NOMO-1 treated with DMSO at 0.1 percent for 48 hours (cell line): ENCODE data around the gene KLHL5.

Source experiments
- DNase-seq: peaks from one replicate; lab custom pipeline; 2025; ENCODE audit not compliant: unreplicated experiment; lab: John Stamatoyannopoulos, UW

KLHL5 gene

GRCh38 chr4:39043058-39043860 lies 18.8 kb upstream of the KLHL5 start:
- peak; percentile 17 for DNase-seq

GRCh38 chr4:39043861-39044363 lies 18.1 kb upstream of the KLHL5 start:
- DNase-seq, result peak; percentile 32

- DNase-seq, result peak; percentile 84
Measured at GRCh38 chr4:39044364-39044955, 17.6 kb upstream of the KLHL5 start.

GRCh38 chr4:39044956-39045826 lies 16.8 kb upstream of the KLHL5 start:
- DNase-seq, result peak; percentile 45

- DNase-seq, result peak; percentile 45
Measured at GRCh38 chr4:39045827-39046221, 16.2 kb upstream of the KLHL5 start.

GRCh38 chr4:39046249-39046648 lies 15.8 kb upstream of the KLHL5 start:
- peak; percentile 41 for DNase-seq

- DNase-seq, result no peak
Measured at GRCh38 chr4:39047681-39048080, 14.4 kb upstream of the KLHL5 start.

- no peak for DNase-seq
Measured at GRCh38 chr4:39048311-39048710, 13.7 kb upstream of the KLHL5 start.

- no peak for DNase-seq
Measured at GRCh38 chr4:39050590-39050989, 11.4 kb upstream of the KLHL5 start.

GRCh38 chr4:39051492-39051891 lies 10.5 kb upstream of the KLHL5 start:
- DNase-seq, result no peak

GRCh38 chr4:39053983-39054382 lies 8.0 kb upstream of the KLHL5 start:
- no peak for DNase-seq

- DNase-seq, result no peak
Measured at GRCh38 chr4:39054497-39054896, 7.5 kb upstream of the KLHL5 start.

GRCh38 chr4:39056023-39056422 lies 6.0 kb upstream of the KLHL5 start:
- no peak for DNase-seq

GRCh38 chr4:39061457-39061856 lies 575 bp upstream of the KLHL5 start:
- DNase-seq, result no peak

GRCh38 chr4:39062770-39063097 lies 702 bp downstream of the KLHL5 start:
- no peak for DNase-seq

GRCh38 chr4:39063430-39063829 lies 1.4 kb downstream of the KLHL5 start:
- DNase-seq, result no peak

- no peak for DNase-seq
Measured at GRCh38 chr4:39066371-39066770, 4.3 kb downstream of the KLHL5 start.

- no peak for DNase-seq
Measured at GRCh38 chr4:39067031-39067430, 5.0 kb downstream of the KLHL5 start.

GRCh38 chr4:39067451-39067850 lies 5.4 kb downstream of the KLHL5 start:
- no peak for DNase-seq

- no peak for DNase-seq
Measured at GRCh38 chr4:39068907-39069306, 6.9 kb downstream of the KLHL5 start.

- DNase-seq, result no peak
Measured at GRCh38 chr4:39078829-39079228, 16.8 kb downstream of the KLHL5 start.

GRCh38 chr4:39083164-39083563 lies 21.1 kb downstream of the KLHL5 start:
- no peak for DNase-seq
